ENCODE measurements around the gene CPVL.

The CPVL gene

GRCh38 chr7:29146057-29146706 is at the start of gene CPVL:
Gene CPVL (minus strand): TSS chr7:29146537. CDS start chr7:29121061, 25,476 bp downstream.
- peak; percentile 6 for DNase-seq

- peak; percentile 40 for DNase-seq
Measured at GRCh38 chr7:29194594-29195427, 48.5 kb upstream of the CPVL start, which contains the start of gene CHN2. Gene CHN2 (plus strand): TSS chr7:29194775.

GRCh38 chr7:29194206-29194593 is 47.9 kb upstream of the CPVL start:
- peak; percentile 40 for DNase-seq

- DNase-seq, result no peak
Measured at GRCh38 chr7:29193316-29194205, 47.2 kb upstream of the CPVL start.

- DNase-seq, result no peak
Measured at GRCh38 chr7:29192811-29193210, 46.5 kb upstream of the CPVL start.

GRCh38 chr7:29192323-29192722 is 46.0 kb upstream of the CPVL start:
- DNase-seq, result no peak

- DNase-seq, result peak; percentile 58
Measured at GRCh38 chr7:29190349-29191045, 44.2 kb upstream of the CPVL start.

- peak; percentile 83 for DNase-seq
Measured at GRCh38 chr7:29189743-29190201, 43.4 kb upstream of the CPVL start.

- DNase-seq, result no peak
Measured at GRCh38 chr7:29185613-29186012, 39.3 kb upstream of the CPVL start.

GRCh38 chr7:29184599-29184998 is 38.3 kb upstream of the CPVL start:
- no peak for DNase-seq

GRCh38 chr7:29179115-29179514 is 32.8 kb upstream of the CPVL start:
- no peak for DNase-seq

GRCh38 chr7:29177963-29178600 is 31.7 kb upstream of the CPVL start:
- no peak for DNase-seq

- no peak for DNase-seq
Measured at GRCh38 chr7:29173458-29173857, 27.1 kb upstream of the CPVL start.

GRCh38 chr7:29170781-29171180 is 24.4 kb upstream of the CPVL start:
- DNase-seq, result no peak

- no peak for DNase-seq
Measured at GRCh38 chr7:29167721-29168120, 21.4 kb upstream of the CPVL start.

- no peak for DNase-seq
Measured at GRCh38 chr7:29163854-29164253, 17.5 kb upstream of the CPVL start.

GRCh38 chr7:29162577-29162976 is 16.2 kb upstream of the CPVL start:
- no peak for DNase-seq

GRCh38 chr7:29161231-29161630 is 14.9 kb upstream of the CPVL start:
- no peak for DNase-seq

GRCh38 chr7:29160080-29160479 is 13.7 kb upstream of the CPVL start:
- DNase-seq, result no peak

- DNase-seq, result peak; percentile 38
Measured at GRCh38 chr7:29158795-29159423, 12.6 kb upstream of the CPVL start.

- DNase-seq, result peak; percentile 91
Measured at GRCh38 chr7:29156907-29157452, 10.6 kb upstream of the CPVL start.
